Calu3 (cell line): ENCODE data around the gene SLC44A1. TPM values are rescaled to one million over a fixed set of nuclear protein-coding genes. Genes with fewer than 3 reads are reported as not detected.
A peak's percentile ranks its signal among the peaks of the same experiment; 100 is the strongest.

ENCODE experiments used
- BruUV-seq: library from RNA; stranded (reverse); fragments of 400-500 nt; replicated peaks from 2 replicates; lab custom pipeline; 2021; lab: Mats Ljungman, UMichigan
- CTCF ChIA-PET: fragments of 300-600 bp; sonication (Branson Sonifier 250); formaldehyde crosslinking; loops from one replicate; lab custom pipeline; 2022; ENCODE audit warnings: antibody characterized with exemption; lab: Charles Lee
- DNase-seq: peaks from one replicate; pipeline ENCODE4 v3.0.0; 2022
- H3K27ac Mint-ChIP-seq: one replicate; pipeline ENCODE4 v1.8.0; 2022; ENCODE audit warnings: mixed read lengths; ENCODE audit not compliant: unreplicated experiment
- H3K27me3 Mint-ChIP-seq: one replicate; pipeline ENCODE4 v1.8.0; 2022; ENCODE audit warnings: mixed read lengths; ENCODE audit not compliant: unreplicated experiment
- H3K36me3 Mint-ChIP-seq: one replicate; pipeline ENCODE4 v1.8.0; 2022; ENCODE audit warnings: mild to moderate bottlenecking, moderate library complexity, mixed read lengths; ENCODE audit not compliant: insufficient read depth, unreplicated experiment
- H3K4me1 Mint-ChIP-seq: one replicate; pipeline ENCODE4 v1.8.0; 2022; ENCODE audit warnings: mild to moderate bottlenecking, low read depth, mixed read lengths; ENCODE audit not compliant: unreplicated experiment
- H3K4me3 Mint-ChIP-seq: one replicate; pipeline ENCODE4 v1.8.0; 2022; ENCODE audit warnings: mild to moderate bottlenecking, low read depth, moderate library complexity, mixed read lengths; ENCODE audit not compliant: unreplicated experiment
- H3K9me3 Mint-ChIP-seq: one replicate; pipeline ENCODE4 v1.8.0; 2022; ENCODE audit warnings: low read depth, mixed read lengths; ENCODE audit not compliant: unreplicated experiment
- intact Hi-C: fragments of 100-400 bp; cut with micrococcal nuclease; formaldehyde crosslinking; loops from one replicate; pipeline ENCODE4 v1.10.0; 2022; ENCODE audit not compliant: unreplicated experiment
- total RNA-seq: library from RNA; stranded (reverse); gene quantifications from 2 replicates; pipeline ENCODE4 v1.2.3, GENCODE V29; 2022
- TF ChIP-seq, protein P1 (sequence below): fragments of 200-600 bp; IDR thresholded peaks from one replicate; pipeline ENCODE4 v1.8.0; 2022; ENCODE audit warnings: antibody characterized with exemption; ENCODE audit not compliant: unreplicated experiment

SLC44A1 gene
- total RNA-seq, 1 experiment from 2014 or later = 41.2 TPM

DNA sequence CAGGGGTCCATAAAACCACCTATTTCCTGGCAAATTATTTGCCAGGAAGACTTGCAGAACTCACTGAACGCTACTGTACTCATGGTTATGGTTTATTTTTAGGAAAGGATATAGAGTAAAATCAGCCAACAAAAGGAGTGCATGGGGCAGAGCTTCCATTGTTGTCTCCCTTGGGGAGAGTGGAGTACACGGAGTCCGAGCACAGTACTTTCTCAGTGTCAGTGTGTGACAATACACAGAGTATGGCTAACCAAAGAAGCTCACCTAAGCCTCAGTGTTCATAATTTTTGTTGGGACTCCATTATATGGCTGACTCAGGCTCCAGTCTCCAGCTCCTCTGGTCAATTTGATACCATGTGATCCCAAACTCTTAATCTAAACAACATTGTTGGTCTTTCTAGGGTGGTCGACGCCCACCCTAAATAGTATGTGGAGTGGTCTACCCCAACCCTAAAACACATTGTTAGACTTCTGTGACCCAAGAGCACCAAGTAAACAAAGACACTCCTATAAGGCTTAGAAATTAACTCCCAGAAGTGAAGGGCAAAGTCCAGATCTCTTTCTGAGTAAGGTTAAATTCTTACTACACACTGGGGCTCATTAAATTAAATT is 74.9 kb downstream of the SLC44A1 start:
- intact Hi-C loops = no loop called here
- Mint-ChIP-seq H3K27ac (peak overlapping the region; percentile 63), H3K27me3 (no peaks in the 10 kb centered on the region), H3K36me3 (peaks cover 10% of the 10 kb centered on the region), H3K4me3 (peak overlapping the region; percentile 32), H3K9me3 (no peaks in the 10 kb centered on the region), H3K4me1 (peaks cover 13% of the 10 kb centered on the region)
- CTCF ChIA-PET = interaction anchor here (0.5 to 1.0 kb wide), 3 partner anchors 20 to 74 kb away, joined by 3 to 6 read pairs (median 5); partner anchors contain the start of gene SLC44A1
- BruUV-seq = no TSS peak
- DNase-seq = no peak
- TF ChIP-seq, protein P1, sequence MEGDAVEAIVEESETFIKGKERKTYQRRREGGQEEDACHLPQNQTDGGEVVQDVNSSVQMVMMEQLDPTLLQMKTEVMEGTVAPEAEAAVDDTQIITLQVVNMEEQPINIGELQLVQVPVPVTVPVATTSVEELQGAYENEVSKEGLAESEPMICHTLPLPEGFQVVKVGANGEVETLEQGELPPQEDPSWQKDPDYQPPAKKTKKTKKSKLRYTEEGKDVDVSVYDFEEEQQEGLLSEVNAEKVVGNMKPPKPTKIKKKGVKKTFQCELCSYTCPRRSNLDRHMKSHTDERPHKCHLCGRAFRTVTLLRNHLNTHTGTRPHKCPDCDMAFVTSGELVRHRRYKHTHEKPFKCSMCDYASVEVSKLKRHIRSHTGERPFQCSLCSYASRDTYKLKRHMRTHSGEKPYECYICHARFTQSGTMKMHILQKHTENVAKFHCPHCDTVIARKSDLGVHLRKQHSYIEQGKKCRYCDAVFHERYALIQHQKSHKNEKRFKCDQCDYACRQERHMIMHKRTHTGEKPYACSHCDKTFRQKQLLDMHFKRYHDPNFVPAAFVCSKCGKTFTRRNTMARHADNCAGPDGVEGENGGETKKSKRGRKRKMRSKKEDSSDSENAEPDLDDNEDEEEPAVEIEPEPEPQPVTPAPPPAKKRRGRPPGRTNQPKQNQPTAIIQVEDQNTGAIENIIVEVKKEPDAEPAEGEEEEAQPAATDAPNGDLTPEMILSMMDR = no peak

GRCh38 chr9:105320568-105320967 is 76.1 kb downstream of the SLC44A1 start:
- peaks cover 10% of the 10 kb centered on the region for H3K36me3 Mint-ChIP-seq
- intact Hi-C loops = no loop called here
- no peak overlapping the region for H3K27ac Mint-ChIP-seq
- H3K27me3 Mint-ChIP-seq = no peaks in the 10 kb centered on the region
- CTCF ChIA-PET = interaction anchor here (0.7 kb wide), 1 partner anchor 30 kb away, joined by 8 read pairs; no protein-coding TSS in a partner anchor
- TF ChIP-seq, protein P1 = no peak
- peaks cover 13% of the 10 kb centered on the region for H3K4me1 Mint-ChIP-seq
- no peaks in the 10 kb centered on the region for H3K9me3 Mint-ChIP-seq
- H3K4me3 Mint-ChIP-seq = no peak overlapping the region
- no peak for DNase-seq
- no TSS peak for BruUV-seq

- peaks cover 21% of the 10 kb centered on the region for H3K4me1 Mint-ChIP-seq
- no peaks in the 10 kb centered on the region for H3K9me3 Mint-ChIP-seq
- BruUV-seq = no TSS peak
- H3K4me3 Mint-ChIP-seq = no peak overlapping the region
- intact Hi-C loops = no loop called here
- CTCF ChIA-PET = interaction anchor here (0.5 kb wide), 1 partner anchor 275 kb away, joined by 4 read pairs; no protein-coding TSS in a partner anchor
- H3K36me3 Mint-ChIP-seq = peaks cover 4% of the 10 kb centered on the region
- H3K27ac Mint-ChIP-seq = no peak overlapping the region
- DNase-seq = no peak
- no peaks in the 10 kb centered on the region for H3K27me3 Mint-ChIP-seq
- TF ChIP-seq, protein P1 = no peak
Measured at GRCh38 chr9:105328296-105328695, 83.8 kb downstream of the SLC44A1 start.

DNA sequence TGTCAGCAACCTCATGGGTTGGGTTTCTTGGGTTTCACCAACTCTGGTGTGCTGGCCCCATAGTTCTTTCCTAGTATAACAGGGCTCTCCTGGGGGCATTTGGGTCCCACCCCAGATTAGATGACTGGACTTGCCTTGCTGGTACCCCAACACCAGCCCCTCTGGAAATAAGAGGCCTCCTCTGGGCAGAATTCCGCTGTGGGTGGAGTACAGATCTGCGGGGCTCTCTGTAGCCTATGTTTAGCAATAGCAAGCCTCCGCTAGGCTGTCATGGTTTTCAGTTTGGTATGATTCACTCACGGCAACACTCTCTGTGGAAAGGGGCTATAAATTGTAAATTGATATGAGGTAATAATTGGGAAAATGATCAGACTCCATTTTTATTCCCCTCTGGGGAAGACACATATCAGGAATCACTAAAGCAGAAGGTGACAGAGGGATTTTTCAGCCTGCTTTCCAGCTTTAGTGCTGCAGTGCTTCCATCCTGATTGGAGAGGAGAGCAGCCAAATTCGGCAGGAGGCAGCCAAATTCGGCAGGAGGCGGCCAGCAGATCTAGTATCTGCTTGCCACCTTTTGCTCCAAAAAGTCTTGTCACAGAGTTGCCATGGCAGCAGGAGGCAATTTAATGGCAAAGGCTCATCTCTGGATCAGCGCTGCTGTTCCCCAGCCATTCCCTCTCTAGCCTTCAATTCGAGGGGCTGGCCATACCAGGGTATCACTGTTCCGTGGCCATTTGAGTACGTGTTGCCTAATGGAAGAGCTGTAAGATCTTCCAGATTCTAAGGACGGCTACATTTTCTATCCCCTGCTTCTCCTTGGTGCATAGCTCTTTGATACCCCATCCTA is 84.6 kb downstream of the SLC44A1 start:
- Mint-ChIP-seq H3K27ac (no peak overlapping the region), H3K9me3 (no peaks in the 10 kb centered on the region), H3K27me3 (no peaks in the 10 kb centered on the region), H3K4me3 (no peak overlapping the region), H3K4me1 (peaks cover 21% of the 10 kb centered on the region), H3K36me3 (peaks cover 4% of the 10 kb centered on the region)
- no peak for DNase-seq
- intact Hi-C loops = no loop called here
- no TSS peak for BruUV-seq
- CTCF ChIA-PET = no interaction called here
- TF ChIP-seq, protein P1 = no peak
